ENCODE results near the gene TBC1D16.

The TBC1D16 gene

GRCh38 chr17:79890706-79891105 lies 145.0 kb downstream of the TBC1D16 start:
- no peak for DNase-seq (ENCODE audit: low read depth)

GRCh38 chr17:79888811-79889634 lies 146.6 kb downstream of the TBC1D16 start:
- DNase-seq (ENCODE audit: low read depth): no peak

GRCh38 chr17:79888009-79888540 lies 147.6 kb downstream of the TBC1D16 start:
- no peak for DNase-seq (ENCODE audit: low read depth)

GRCh38 chr17:79887451-79887991 lies 148.2 kb downstream of the TBC1D16 start:
- no peak for DNase-seq (ENCODE audit: low read depth)

GRCh38 chr17:79883202-79883601 lies 152.5 kb downstream of the TBC1D16 start:
- DNase-seq (ENCODE audit: low read depth): no peak
